Right lobe of liver (tissue), 4 donors: ENCODE data around the gene TENT4B.

ENCODE experiments used
- CTCF ChIP-seq, 4 donors: fragments of 200-600 bp in 3 of 4; fragments of 450-650 bp in 1 of 4; IDR thresholded peaks; one replicate each; pipeline versions ENCODE4 v1.5.1 to v1.8.0; 2016 to 2022; ENCODE audit warnings: antibody characterized with exemption in 4 of 4, mild to moderate bottlenecking in 2 of 4
- POLR2A ChIP-seq: fragments of 450-650 bp; IDR thresholded peaks from one replicate; pipeline ENCODE4 v1.6.1; 2017; ENCODE audit warnings: antibody characterized with exemption, mild to moderate bottlenecking
- donor health status: DM: no; HTN: no; CAD: no.
- donor health status: DM: no; HTN: no; CAD: no.
- donor health status: DM: no; HTN: yes; CAD: no.

- no peak for TF ChIP-seq POLR2A
- TF ChIP-seq CTCF (IDR thresholded peaks at IDR 0.05): no peak
Measured at GRCh38 chr16:50247906-50248608, 95.0 kb downstream of the TENT4B start.
